ENCODE data around the gene NCR3LG1.

The NCR3LG1 gene

DNA sequence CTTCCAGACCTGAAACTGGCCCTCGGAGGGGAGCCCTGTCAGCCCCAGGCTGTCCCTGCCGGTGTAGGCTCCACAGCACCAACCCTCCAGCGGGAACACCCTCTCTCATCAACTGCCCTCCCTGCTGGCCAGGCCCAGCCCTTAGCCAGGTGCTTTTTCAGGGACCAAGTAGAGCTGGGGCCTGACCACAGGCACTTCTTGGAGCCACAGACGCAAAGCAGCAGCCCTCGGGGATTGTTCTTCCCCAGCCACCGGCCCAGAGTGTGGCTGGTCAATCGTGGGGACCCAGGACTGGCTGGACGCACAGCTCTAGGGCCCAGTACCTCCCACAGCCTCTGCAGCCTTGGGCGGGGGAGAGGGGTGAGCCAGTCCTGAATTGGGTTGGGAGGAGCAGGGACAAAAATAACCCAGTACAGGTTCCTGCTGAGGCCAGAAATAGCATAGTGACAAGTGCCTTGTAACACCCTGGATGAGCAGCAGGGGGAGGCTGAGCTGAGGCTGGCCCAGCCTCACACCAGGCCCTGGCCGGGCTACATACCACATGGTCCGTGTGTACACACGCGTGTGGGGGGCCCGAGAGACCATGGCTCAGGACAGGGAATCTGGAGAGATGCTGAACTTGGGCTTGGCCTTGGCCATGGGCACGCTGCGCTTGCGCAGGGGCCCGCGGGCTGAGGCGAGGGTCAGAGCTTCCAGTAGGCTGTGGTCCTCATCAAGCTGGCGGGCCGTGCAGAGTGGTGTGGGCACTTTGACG, 34.9 kb downstream of the NCR3LG1 start:
- peaks cover 10 to 69% (median 59%) of the 10 kb centered on the region in 10 experiments; a peak in 18 of 20 replicates for H3K4me1 ChIP-seq
- H4K20me1 ChIP-seq, result peaks cover 0 to 23% (median 0%) of the 10 kb centered on the region in 11 experiments; a peak in 4 of 22 replicates
- H3K4me3 ChIP-seq, result peak overlapping the region in 5 of 10 experiments; percentile 26 to 50 (median 41); a peak in 10 of 20 replicates
- peak overlapping the region in 6 of 11 experiments; percentile 2 to 56 (median 22); a peak in 6 of 22 replicates for H3K27ac ChIP-seq
- no peak for TF ChIP-seq Cebpa-rat (IDR thresholded peaks at IDR 0.05)
- peaks cover 0 to 14% (median 0%) of the 10 kb centered on the region in 11 experiments; a peak in 10 of 22 replicates for H3K27me3 ChIP-seq
- peak overlapping the region; percentile 15 to 96 (median 91); a peak in 19 of 22 replicates for H3K4me2 ChIP-seq
- peak overlapping the region in 9 of 11 experiments; percentile 8 to 69 (median 40); a peak in 17 of 22 replicates for H3K9ac ChIP-seq
- no peaks in the 10 kb centered on the region for H3K36me3 ChIP-seq
- H3K9me3 ChIP-seq (replicated peaks in 1 of 11), result no peaks in the 10 kb centered on the region

DNA sequence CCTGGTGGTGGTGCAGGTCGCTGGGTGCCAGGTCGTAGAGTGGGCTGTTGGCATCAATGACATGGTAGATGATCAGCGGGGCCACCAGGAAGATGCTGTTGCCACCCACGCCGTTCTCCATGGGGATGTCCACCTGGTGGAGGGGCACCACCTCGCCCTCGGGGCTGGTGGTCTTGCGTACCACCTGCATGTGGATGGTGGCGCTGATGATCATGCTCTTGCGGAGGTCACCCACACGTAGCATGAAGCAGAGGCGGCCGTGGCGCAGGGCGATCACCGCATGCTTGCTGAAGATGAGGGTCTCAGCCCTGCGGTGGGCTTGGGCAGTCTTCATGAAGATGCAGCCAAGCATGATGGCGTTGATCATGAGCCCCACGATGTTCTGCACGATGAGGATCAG, 35.7 kb downstream of the NCR3LG1 start:
- Histone ChIP-seq H3K9ac (no peak overlapping the region), H3K4me3 (no peak overlapping the region), H3K9me3 (replicated peaks in 1 of 11) (no peaks in the 10 kb centered on the region), H3K4me1 (peaks cover 10 to 74% (median 64%) of the 10 kb centered on the region in 10 experiments; a peak in 18 of 20 replicates), H4K20me1 (peaks cover 0 to 23% (median 0%) of the 10 kb centered on the region in 11 experiments; a peak in 4 of 22 replicates), H3K27ac (no peak overlapping the region), H3K27me3 (peaks cover 0 to 14% (median 0%) of the 10 kb centered on the region in 11 experiments; a peak in 10 of 22 replicates), H3K36me3 (no peaks in the 10 kb centered on the region), H3K4me2 (peak overlapping the region in 10 of 11 experiments; percentile 3 to 96 (median 91); a peak in 18 of 22 replicates)
- no peak for TF ChIP-seq Cebpa-rat (IDR thresholded peaks at IDR 0.05)

- TF ChIP-seq Cebpa-rat (IDR thresholded peaks at IDR 0.05), result no peak
- peak overlapping the region in 10 of 11 experiments; percentile 3 to 96 (median 91); a peak in 18 of 22 replicates for H3K4me2 ChIP-seq
Measured at GRCh38 chr11:17387811-17388210, 36.2 kb downstream of the NCR3LG1 start.

GRCh38 chr11:17388609-17389210, 37.1 kb downstream of the NCR3LG1 start, which contains the start of gene KCNJ11:
KCNJ11 (minus strand) TSS chr11:17388659; CDS start chr11:17388091, 568 bp downstream.
- Histone ChIP-seq H3K36me3 (no peaks in the 10 kb centered on the region), H3K27ac (peak within 1 kb of the TSS in 7 of 11 experiments; percentile 24 to 69 (median 54); a peak in 10 of 22 replicates), H3K4me3 (peak within 1 kb of the TSS; percentile 59 to 72 (median 64)), H3K4me2 (peak within 1 kb of the TSS; percentile 90 to 96 (median 92)), H3K4me1 (peaks cover 2 to 74% (median 64%) of the 10 kb centered on the region in 10 experiments; a peak in 17 of 20 replicates), H4K20me1 (peaks cover 0 to 16% (median 0%) of the 10 kb centered on the region in 11 experiments; a peak in 4 of 22 replicates), H3K27me3 (peaks cover 0 to 14% (median 0%) of the 10 kb centered on the region in 11 experiments; a peak in 10 of 22 replicates), H3K9me3 (replicated peaks in 1 of 11) (no peaks in the 10 kb centered on the region), H3K9ac (peak within 1 kb of the TSS; percentile 50 to 80 (median 69))
- TF ChIP-seq Cebpa-rat (IDR thresholded peaks at IDR 0.05), result no peak

More at GRCh38 chr11:17387811-17388210, 36.2 kb downstream of the NCR3LG1 start:
- Histone ChIP-seq H3K9me3 (replicated peaks in 1 of 11) (no peaks in the 10 kb centered on the region), H3K4me1 (peaks cover 10 to 74% (median 64%) of the 10 kb centered on the region in 10 experiments; a peak in 18 of 20 replicates), H3K36me3 (no peaks in the 10 kb centered on the region), H3K27me3 (peaks cover 0 to 14% (median 0%) of the 10 kb centered on the region in 11 experiments; a peak in 10 of 22 replicates), H3K4me3 (no peak overlapping the region), H3K9ac (no peak overlapping the region), H3K27ac (no peak overlapping the region), H4K20me1 (peaks cover 0 to 23% (median 0%) of the 10 kb centered on the region in 11 experiments; a peak in 4 of 22 replicates)

DNA sequence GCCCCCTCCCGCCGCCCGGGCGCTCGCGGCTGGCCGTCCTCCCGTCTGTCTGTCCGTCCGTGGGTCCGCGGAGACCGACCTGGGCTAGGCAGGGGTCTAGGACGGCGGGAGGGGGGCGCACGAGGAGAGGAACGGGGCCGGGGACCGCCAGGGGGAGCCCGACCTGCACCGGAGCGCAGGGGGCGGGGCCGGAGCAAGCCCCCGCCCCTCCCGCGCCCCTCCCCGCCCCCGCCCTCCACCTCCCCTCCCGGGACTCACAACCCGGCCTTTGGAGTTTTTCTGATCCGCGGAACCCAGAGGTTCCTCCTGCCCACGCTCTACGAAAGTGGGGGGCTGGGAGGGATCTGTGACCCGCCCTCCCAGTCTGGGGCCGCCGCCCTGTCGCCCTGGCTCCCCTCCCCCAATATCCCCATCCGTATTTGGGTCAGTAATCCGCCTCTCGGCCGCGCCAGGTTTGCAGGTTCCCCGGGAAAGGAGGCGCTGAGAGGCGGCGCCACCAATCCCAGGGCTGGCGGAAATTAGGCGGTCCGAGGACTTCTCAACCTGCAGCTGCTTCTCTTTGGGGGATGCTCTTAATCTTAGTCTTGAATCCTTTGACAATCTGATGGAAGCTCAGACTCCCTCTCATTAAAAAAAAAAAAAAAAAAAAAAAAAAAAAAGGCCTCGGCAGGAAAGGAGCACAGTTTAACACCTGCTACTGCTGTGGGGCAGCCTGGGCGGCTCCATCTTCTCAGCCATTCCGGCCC, 37.8 kb downstream of the NCR3LG1 start:
- H3K36me3 ChIP-seq, result no peaks in the 10 kb centered on the region
- TF ChIP-seq Cebpa-rat (IDR thresholded peaks at IDR 0.05), result no peak
- no peaks in the 10 kb centered on the region for H3K9me3 ChIP-seq (replicated peaks in 1 of 11)
- peak overlapping the region; percentile 59 to 72 (median 64) for H3K4me3 ChIP-seq
- peaks cover 0 to 14% (median 0%) of the 10 kb centered on the region in 11 experiments; a peak in 10 of 22 replicates for H3K27me3 ChIP-seq
- peaks cover 0 to 16% (median 0%) of the 10 kb centered on the region in 11 experiments; a peak in 2 of 22 replicates for H4K20me1 ChIP-seq
- H3K27ac ChIP-seq, result peak overlapping the region in 7 of 11 experiments; percentile 24 to 69 (median 54); a peak in 10 of 22 replicates
- peaks cover 0 to 70% (median 62%) of the 10 kb centered on the region in 10 experiments; a peak in 17 of 20 replicates for H3K4me1 ChIP-seq
- H3K9ac ChIP-seq, result peak overlapping the region; percentile 50 to 80 (median 69)
- H3K4me2 ChIP-seq, result peak overlapping the region; percentile 90 to 96 (median 92)

DNA sequence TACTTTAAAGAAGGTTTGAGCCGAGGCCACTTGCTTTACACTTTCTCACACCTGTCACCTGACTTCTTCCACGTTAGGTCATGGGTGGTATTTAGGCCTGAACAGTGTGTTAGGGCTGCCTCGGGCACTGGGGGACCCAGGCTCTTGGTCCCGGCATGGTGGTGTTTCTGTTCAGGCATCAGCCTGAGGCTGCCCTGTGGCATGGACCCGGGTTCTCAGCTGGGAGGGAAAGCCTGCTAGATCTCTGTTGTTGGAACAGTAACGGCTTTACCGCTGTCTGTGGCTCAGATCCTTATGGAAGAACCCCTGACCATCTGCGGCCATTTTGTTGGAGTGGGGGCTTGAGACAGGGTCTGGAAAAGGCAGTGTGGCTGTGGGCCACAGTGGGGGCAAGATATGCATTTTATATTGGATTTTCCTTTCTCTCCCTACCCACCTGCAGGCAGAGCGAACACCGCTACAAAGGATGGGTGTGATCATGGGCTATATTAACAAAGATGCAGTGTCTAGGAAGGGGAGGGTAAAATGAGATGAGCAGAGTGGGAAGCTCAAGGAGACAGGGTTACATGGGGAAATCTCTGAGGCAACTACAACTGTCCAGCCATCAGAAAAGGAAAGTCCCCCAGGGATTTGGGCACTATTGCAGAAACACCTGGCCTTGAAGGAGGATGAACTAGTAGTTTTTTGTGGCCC, 38.5 kb downstream of the NCR3LG1 start:
- Histone ChIP-seq H3K9ac (peak overlapping the region in 6 of 11 experiments; percentile 44 to 80 (median 70); a peak in 13 of 22 replicates), H3K9me3 (replicated peaks in 1 of 11) (no peaks in the 10 kb centered on the region), H3K27ac (peak overlapping the region in 3 of 11 experiments; percentile 45 to 59 (median 58); a peak in 2 of 22 replicates), H4K20me1 (peaks cover 0 to 16% (median 0%) of the 10 kb centered on the region in 11 experiments; a peak in 1 of 22 replicates), H3K4me3 (peak overlapping the region in 9 of 10 experiments; percentile 60 to 72 (median 65); a peak in 14 of 20 replicates), H3K27me3 (peaks cover 0 to 14% (median 0%) of the 10 kb centered on the region in 11 experiments; a peak in 10 of 22 replicates), H3K36me3 (no peaks in the 10 kb centered on the region), H3K4me2 (peak overlapping the region; percentile 82 to 96 (median 91)), H3K4me1 (peaks cover 0 to 70% (median 60%) of the 10 kb centered on the region in 10 experiments; a peak in 17 of 20 replicates)
- TF ChIP-seq Cebpa-rat (IDR thresholded peaks at IDR 0.05), result no peak

- Histone ChIP-seq H3K4me1 (peaks cover 0 to 58% (median 47%) of the 10 kb centered on the region in 10 experiments; a peak in 17 of 20 replicates), H3K9me3 (replicated peaks in 1 of 11) (no peaks in the 10 kb centered on the region), H4K20me1 (0 out of 22 replicates have a peak, but pooled peaks cover 0 to 8% (median 0%) of the 10 kb centered on the region in 11 experiments), H3K4me3 (no peak overlapping the region), H3K9ac (no peak overlapping the region), H3K36me3 (no peaks in the 10 kb centered on the region), H3K27me3 (peaks cover 0 to 14% (median 0%) of the 10 kb centered on the region in 11 experiments; a peak in 10 of 22 replicates), H3K27ac (no peak overlapping the region), H3K4me2 (peak overlapping the region in 9 of 11 experiments; percentile 82 to 96 (median 91); a peak in 15 of 22 replicates)
- TF ChIP-seq Cebpa-rat (IDR thresholded peaks at IDR 0.05), result no peak
Measured at GRCh38 chr11:17391493-17392355, 40.1 kb downstream of the NCR3LG1 start.
